ENCODE measurements around the gene SMPDL3B.
"Not testable (repeated sequence)": the region's sequence is repeated elsewhere in the genome, so short reads cannot be mapped to it uniquely, and the experiment has no call there.

Gene SMPDL3B

GRCh38 chr1:27968692-27969091 lies 33.9 kb downstream of the SMPDL3B start:
- DNase-seq (ENCODE audit: low read depth, low spot score) = no peak

DNA sequence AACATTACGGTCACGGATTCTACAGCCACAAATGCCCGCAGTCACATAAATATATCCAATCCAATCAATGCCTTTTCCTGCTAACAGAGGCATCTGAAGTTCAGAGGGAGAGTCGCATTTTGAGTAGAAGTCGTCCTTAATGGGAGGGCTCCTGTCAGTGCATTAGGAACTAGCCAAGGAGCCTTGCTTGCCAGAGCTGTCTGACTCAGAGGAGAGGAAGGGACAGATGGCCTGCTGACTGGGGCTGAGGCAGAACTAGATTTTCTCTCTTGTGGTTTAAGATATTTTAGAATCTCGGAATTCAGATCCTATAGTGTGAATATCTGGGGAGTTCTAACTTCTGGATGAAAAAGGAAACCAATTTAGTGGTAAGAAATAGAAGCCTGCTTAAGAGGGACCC lies 35.6 kb downstream of the SMPDL3B start:
- no peak for DNase-seq (ENCODE audit: low read depth, low spot score)

- DNase-seq (ENCODE audit: low read depth, low spot score) = no peak
These were observed 36.9 kb downstream of the SMPDL3B start for GRCh38 chr1:27971674-27972073.

GRCh38 chr1:27972141-27972540 lies 37.3 kb downstream of the SMPDL3B start:
- no peak for DNase-seq (ENCODE audit: low read depth, low spot score)

DNA sequence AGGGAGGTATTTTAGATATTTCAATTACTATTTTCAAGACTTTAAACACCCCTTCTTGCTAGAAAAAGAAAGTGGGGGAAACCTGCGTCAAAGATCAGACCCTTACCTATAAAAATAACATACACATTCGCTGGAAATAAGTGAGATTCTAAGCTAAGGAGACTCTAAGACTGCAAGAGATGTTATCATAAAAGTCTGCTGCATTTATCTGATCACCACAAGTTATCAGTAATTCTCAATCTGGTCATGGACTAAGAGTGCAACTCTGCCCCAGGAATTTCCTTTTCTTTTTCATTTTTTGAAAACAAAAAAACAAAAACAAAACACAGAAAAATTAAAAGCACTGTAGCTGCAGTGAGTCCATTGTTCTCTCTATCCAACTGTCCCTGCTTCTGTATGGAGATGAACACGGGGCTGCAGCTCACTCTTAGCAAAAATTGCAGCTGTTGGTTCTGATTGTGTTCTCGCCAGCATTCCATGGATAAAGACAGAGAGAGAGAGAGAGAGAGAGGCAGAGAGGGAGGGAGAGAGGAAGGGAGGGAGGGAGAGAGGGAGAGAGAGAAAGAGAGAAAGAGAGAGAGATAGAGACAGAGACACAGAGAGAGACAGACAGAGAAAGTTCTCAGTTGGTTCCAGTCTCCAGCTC lies 39.1 kb downstream of the SMPDL3B start:
- no peak for DNase-seq (ENCODE audit: low read depth, low spot score)

DNA sequence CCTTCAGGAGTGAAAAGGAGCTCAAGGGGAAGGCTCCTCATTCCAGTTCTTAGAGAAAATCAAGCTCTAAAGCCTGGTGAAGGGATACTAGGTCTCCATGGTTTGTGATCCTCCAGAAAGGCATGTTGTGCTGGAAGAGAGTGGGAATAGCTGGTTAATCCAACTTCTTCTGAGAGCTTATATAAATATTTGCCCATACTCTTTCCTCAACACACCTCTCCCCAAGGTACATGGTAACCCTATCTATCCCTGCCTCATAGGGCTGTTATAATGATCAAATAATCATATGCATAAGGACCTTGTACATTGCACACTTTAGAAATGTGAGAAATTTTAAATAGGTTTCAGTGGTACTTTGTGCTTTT lies 39.6 kb downstream of the SMPDL3B start:
- no peak for DNase-seq (ENCODE audit: low read depth, low spot score)

DNA sequence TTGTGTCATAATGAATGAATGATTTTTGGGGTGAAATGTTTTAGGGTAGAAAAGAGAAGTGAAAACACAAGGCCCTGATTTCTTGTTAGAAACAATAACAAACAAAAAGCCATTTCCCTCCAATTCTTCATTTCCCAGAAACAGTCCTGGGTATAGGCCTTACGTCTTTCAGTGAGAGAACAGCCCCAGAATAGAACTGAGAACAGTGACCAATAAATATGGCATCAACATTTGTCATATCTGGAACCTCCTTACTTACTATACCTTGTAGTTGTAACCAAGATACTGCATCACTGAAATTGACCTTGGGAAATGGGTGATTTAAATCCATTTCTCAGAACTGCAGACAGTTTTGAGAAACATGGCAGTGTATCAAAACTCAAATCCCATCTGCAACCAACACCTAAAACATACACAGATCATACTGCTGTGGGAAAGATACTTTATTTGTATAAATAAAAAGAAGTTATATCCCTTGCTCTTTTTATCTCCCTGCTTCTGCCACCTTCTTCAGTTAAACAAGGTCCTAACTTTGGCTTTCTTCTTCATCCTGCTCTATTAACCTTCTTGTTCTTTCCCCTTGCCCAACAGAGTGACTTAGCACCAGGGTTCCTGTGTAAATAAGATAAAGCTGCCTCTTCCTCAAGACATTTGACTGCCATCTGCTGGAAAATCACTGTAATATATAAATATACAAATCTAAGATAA lies 44.5 kb downstream of the SMPDL3B start:
- no peak for DNase-seq (ENCODE audit: low read depth, low spot score)

DNA sequence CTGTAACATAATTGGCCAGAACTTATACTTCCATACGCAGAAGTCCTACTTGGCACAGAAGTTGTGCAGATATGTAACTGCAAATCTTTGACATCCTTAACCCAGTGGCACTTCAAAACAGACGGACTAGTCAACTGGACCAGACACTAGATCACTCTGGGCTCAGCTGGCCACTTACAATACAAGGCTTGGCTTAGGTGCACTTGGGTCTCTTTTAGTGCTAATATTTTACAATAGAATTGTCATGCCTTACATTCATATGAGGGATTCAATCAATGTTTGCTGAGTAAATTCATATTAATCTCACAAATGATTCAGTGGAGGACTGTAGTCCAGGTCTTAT lies 45.0 kb downstream of the SMPDL3B start:
- DNase-seq (ENCODE audit: low read depth, low spot score) = no peak

- no peak for DNase-seq (ENCODE audit: low read depth, low spot score)
These were observed 45.5 kb downstream of the SMPDL3B start for GRCh38 chr1:27980216-27980845.

DNA sequence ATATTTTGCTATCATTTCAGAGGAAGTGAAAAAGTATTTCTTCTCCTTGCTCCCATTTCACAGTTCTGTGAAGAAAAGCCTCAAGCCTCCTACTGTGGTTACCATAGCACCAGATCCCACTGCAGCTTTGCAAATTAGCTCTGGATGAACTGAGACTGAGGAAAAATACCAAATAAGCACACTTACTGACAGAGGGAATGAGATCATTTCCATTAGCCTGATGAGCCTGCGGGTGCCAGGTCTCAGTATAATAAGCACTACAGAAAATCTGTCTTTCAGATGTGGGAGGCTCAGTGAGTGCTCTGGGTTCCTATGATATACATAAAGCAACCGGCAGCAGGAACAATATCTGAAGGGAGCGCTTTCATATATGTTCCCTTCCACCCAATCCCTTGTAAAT lies 46.3 kb downstream of the SMPDL3B start:
- DNase-seq (ENCODE audit: low read depth, low spot score) = no peak

GRCh38 chr1:27990920-27991537 lies 56.2 kb downstream of the SMPDL3B start:
- DNase-seq (ENCODE audit: low read depth, low spot score) = no peak

DNA sequence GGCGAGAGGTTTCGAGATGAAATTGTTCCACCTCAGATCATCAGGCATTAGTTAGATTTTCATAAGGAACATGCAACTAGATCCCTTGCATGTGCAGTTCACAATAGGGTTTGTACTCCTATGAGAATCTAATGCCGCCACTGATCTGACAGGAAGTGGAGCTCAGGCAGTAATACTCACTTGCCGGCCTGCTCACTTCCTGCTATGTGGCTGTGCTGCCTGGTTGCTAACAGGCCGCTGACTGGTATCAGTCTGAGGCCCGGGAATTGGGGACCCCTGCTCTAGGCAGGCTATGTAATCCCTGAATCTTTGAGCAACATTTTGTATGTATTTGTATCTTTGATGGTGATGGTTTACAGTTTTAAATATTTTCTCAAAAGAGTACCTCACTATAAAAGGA lies 57.5 kb downstream of the SMPDL3B start:
- no peak for DNase-seq (ENCODE audit: low read depth, low spot score)

DNA sequence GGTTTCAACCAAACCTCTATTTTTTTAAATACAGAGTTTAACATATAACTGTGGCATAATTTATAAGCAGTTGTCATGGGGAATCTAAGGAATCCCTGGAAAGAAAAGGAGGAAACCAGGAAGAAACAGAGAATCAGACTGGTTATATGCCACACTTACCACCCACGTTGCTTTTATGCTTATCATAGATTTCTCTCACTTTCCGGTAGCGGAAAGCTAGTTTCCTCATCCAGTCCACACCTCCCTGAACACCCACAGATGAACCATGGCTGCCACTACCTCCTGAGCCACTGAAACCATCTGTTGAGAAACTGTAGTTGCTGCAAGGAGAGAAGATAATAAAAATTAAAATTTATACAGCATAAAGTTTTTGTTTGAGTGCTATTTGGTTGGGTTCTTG lies 58.4 kb downstream of the SMPDL3B start:
- DNase-seq (ENCODE audit: low read depth, low spot score) = no peak

DNA sequence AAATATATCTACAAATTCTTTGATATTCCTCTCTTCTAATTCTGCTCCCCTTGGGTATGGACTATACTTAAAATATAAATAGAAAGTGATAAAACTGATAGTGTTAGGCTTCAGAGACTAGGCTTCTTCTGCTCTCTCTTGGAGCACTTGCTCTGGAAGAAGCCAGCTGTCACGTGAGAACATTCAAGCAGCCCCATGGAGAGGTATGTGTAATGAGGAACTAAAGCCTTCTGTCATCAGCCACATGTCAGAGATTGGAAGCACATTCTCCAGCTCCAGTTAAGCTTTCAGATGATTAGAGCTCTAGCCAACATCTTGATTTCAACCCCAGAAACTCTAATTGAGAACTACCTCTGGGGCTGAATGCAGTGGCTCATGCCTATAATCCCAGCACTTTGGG lies 59.3 kb downstream of the SMPDL3B start:
- DNase-seq (ENCODE audit: low read depth, low spot score) = no peak

DNA sequence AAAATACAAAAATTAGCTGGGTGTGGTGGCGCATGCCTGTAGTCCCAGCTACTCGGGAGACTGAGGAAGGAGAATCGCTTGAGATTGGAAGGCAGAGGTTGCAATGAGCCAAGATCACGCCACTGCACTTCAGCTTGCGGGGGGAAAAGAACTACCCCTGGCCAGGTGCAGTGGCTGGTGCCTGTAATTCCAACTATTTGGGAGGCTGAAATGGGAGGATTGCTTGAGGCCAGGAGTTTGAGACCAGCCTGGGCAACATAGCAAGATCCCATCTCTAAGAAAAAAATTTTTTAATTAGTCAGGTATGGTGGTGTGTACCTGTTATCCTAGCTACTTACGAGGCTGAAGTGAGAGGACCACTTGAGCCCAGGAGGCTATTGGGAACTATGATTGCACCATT lies 59.7 kb downstream of the SMPDL3B start:
- DNase-seq (ENCODE audit: low read depth, low spot score) = not testable (repeated sequence)

DNA sequence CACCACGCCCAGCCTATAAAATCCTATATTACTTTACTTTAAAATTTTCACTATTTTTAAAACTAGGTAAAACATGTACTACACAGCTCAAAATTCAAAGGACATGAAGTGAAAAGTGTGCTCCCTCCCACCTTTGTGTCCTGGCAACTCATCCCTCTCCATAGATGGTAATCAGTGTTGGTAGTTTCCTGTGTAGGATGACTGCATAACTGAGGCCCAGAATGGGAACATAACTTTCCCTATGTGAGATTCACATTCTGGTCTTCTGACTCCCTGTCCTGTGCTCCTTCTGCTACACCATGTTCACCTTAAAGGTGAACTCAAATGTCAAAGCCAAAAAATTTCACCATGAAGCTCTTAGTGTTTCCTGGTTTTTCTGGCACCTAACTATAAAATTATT lies 64.3 kb downstream of the SMPDL3B start:
- DNase-seq (ENCODE audit: low read depth, low spot score) = no peak

- DNase-seq (ENCODE audit: low read depth, low spot score) = no peak
These were observed 67.8 kb downstream of the SMPDL3B start for GRCh38 chr1:28002600-28002999.

DNA sequence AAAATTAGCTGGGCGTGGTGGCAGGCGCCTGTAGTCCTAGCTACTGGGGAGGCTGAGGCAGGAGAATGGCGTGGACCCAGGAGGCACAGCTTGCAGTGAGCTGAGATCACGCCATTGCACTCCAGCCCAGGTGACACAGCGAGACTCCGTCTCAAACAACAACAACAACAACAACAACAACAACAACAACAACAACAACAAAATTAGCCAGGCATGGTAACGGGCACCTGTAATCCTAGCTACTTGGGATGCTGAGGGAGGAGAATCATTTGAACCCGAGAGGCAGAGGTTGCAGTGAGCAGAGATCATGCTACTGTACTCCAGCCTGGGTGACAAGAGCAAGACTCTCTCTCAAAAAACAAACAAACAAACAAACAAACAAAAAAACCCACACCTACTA lies 68.3 kb downstream of the SMPDL3B start:
- not testable (repeated sequence) for DNase-seq (ENCODE audit: low read depth, low spot score)
